ENCODE results near the gene OR4D11.

DNA sequence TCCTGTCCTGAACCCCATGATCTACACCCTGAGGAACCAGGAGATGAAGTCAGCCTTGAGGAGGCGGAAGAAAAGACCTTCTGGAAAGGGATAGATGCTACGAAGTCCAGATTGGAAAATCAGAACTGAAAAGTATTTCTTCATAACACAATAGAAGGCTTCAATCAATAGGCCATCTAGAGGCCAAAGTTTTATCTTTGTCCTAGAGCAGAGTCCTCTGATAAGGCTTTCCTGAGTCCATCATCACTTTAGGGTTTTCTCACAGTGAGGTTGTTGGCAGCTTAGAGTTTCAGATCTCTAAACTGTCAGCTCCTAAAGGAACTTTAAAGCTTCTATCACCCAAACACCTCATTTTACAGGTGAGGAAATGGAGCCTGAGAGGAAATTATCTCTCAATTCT is 29.2 kb downstream of the OR4D11 start:
- TF ChIP-seq, protein P1, sequence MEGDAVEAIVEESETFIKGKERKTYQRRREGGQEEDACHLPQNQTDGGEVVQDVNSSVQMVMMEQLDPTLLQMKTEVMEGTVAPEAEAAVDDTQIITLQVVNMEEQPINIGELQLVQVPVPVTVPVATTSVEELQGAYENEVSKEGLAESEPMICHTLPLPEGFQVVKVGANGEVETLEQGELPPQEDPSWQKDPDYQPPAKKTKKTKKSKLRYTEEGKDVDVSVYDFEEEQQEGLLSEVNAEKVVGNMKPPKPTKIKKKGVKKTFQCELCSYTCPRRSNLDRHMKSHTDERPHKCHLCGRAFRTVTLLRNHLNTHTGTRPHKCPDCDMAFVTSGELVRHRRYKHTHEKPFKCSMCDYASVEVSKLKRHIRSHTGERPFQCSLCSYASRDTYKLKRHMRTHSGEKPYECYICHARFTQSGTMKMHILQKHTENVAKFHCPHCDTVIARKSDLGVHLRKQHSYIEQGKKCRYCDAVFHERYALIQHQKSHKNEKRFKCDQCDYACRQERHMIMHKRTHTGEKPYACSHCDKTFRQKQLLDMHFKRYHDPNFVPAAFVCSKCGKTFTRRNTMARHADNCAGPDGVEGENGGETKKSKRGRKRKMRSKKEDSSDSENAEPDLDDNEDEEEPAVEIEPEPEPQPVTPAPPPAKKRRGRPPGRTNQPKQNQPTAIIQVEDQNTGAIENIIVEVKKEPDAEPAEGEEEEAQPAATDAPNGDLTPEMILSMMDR (IDR thresholded peaks at IDR 0.05): no peak
- no peak for TF ChIP-seq POLR2A (IDR thresholded peaks at IDR 0.05)

All from adrenal gland (tissue), 5 donors.